GM19328 (cell line): ENCODE results near the gene CYP4X1.
"Not testable (repeated sequence)": the region's sequence is repeated elsewhere in the genome, so short reads cannot be mapped to it uniquely, and the experiment has no call there.

ENCODE experiments used
- ATAC-seq: cut with Tn5 transposase; IDR thresholded peaks from one replicate; pipeline ENCODE4 v1.9.1; 2021; ENCODE audit warnings: mild to moderate bottlenecking, moderate library complexity; ENCODE audit not compliant: unreplicated experiment

CYP4X1 gene, protein sequence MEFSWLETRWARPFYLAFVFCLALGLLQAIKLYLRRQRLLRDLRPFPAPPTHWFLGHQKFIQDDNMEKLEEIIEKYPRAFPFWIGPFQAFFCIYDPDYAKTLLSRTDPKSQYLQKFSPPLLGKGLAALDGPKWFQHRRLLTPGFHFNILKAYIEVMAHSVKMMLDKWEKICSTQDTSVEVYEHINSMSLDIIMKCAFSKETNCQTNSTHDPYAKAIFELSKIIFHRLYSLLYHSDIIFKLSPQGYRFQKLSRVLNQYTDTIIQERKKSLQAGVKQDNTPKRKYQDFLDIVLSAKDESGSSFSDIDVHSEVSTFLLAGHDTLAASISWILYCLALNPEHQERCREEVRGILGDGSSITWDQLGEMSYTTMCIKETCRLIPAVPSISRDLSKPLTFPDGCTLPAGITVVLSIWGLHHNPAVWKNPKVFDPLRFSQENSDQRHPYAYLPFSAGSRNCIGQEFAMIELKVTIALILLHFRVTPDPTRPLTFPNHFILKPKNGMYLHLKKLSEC

DNA sequence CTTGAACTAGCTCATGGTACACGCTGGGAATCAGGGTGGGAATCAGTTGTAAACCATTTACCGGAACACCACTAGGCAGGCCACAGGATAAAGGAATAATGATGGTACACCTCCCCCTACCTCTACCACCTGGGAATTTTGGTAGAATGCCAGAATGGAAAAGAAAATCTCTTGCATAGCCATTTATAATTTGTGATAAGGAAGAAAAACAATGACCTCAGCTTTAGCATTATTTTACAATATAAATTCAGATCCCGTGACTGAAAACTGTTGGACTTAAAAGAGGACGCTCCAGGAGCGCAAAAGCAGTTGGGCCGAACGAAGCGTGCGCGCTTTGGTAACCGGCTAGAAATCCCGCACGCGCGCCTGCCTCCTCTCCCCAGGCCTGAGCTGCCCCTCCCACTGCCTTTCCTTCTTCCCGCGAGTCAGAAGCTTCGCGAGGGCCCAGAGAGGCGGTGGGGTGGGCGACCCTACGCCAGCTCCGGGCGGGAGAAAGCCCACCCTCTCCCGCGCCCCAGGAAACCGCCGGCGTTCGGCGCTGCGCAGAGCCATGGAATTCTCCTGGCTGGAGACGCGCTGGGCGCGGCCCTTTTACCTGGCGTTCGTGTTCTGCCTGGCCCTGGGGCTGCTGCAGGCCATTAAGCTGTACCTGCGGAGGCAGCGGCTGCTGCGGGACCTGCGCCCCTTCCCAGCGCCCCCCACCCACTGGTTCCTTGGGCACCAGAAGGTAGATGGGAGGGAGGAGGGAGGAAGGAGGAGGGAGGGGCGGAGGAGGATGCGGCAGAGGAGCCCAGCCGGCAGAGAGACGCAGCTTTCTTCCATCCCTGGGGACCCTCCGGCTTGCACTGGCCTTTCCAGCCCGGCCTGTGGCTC, at the start of gene CYP4X1:
Gene CYP4X1 (plus strand): TSS at position 402 of the 873 bp plus-strand sequence. CDS start 149 bp downstream, at position 551.
- no peak for ATAC-seq

DNA sequence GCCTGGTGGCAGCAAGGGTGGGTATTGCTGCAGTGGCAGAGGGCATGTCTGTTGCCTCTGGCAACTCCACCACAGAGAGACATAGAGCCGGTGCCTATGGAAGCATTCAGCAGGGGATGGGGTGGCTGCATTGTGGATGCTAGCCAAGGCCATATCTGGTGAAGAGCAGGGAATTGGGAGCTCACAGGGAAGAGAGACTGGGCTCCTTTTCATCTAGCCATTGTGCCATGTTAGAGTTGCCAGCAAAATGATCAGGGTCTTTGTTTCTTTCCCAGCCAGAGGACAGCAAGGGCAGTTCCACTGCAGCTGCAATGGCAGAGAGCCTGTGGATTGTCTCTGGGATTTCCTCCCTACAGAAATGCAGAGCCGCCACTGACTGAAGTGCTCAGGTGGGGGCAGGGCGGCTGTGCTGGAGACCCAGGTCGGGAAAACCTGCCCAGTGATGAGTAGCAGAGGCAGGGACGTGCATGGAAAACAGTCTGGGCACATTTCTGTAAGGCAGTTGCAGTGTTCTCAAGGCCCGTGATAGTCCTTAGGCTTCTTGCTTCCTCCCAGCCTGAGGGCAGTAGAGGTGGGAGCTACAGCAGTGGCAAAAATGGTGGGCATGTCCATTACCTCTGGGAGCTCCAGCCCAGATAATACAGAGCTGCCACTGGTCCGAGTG, 40.2 kb upstream of the CYP4X1 start:
- ATAC-seq: no peak

DNA sequence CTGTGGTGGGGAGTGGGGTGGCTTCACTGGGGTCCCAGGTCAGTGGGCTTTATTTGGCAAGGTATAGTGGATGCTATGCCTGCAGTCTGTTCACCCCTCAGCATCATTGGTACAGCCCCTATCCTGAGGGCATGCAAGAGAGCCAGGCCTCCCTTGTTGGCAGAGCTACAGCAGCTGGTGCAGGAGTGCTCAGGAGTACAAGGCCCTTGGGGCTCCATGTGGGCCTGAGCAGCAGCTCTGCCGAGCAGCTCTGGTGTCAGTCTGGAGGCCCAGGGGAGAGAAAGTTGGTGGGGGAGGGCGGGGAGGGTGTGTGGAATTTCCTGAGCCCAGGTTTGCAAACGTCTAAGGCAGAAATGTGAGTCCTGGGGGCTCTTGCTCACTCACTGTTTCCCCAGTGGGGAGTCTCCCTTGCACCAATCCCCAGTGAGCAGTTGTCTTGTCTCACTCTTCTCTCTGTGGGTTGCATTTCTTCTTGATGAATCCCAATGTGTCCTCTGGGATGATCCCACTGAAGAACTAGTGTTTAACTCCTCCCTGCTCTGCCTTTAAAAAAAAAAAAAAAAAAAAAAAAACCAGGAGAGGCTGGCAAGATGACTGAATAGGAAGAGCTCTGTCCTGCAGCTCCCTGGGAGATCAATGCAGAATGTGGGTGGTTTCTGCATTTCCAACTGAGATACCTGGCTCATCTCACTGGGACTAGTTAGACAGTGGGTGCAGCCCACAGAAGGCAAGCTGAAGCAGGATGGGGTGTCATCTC, 39.5 kb upstream of the CYP4X1 start:
- ATAC-seq: no peak

DNA sequence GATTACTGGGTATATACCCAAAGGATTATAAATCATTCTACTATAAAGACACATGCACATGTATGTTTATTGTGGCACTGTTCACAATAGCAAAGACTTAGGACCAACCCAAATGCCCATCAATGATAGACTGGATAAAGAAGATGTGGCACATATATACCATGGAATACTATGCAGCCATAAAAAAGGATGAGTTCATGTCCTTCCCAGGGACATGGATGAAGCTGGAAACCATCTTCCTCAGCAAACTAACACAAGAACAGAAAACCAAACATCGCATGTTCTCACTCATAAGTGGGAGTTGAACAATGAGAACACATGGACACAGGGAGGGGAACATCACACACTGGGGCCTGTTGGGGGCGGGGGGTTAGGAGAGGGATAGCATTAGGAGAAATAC, 32.9 kb upstream of the CYP4X1 start:
- not testable (repeated sequence) for ATAC-seq

DNA sequence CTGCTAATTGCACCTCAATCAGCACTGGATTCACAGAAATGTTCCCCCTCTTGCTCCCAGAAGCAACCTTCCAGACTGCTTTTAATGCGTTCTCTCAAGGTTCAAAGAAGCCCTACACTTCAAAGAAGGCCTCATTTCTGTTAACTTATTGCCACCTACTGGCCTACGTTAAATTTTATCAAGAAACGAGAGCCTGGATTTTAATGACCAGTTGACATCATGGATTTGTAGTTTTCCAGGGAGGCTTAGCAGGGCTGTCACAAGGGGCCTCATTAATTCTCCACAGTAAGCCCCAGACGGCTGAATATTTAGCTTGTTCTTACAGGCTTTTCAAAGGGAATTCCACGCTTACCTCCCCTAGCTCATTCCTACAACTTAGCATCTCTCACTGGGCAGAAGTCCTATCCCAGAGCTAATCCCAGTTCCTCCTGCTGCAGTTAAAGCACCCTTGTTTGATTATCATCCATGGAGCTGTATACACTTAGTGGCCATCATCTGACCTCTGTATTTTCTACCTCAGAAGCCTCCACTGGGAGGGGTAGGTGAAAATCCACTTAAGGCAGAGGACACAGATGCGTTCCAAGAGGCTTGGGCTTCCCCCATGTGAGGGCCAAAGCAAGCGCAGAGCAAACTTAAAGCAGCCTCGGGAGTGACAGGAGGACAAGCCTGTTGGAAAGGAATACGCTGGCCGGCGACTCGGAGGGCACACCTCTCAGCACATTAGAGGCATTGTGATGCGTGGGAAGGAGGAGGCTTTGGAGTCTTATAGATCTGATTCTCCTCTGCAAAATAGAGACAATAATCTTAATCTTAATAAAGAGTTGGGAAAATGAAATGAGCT, 32.2 kb upstream of the CYP4X1 start:
- no peak for ATAC-seq

DNA sequence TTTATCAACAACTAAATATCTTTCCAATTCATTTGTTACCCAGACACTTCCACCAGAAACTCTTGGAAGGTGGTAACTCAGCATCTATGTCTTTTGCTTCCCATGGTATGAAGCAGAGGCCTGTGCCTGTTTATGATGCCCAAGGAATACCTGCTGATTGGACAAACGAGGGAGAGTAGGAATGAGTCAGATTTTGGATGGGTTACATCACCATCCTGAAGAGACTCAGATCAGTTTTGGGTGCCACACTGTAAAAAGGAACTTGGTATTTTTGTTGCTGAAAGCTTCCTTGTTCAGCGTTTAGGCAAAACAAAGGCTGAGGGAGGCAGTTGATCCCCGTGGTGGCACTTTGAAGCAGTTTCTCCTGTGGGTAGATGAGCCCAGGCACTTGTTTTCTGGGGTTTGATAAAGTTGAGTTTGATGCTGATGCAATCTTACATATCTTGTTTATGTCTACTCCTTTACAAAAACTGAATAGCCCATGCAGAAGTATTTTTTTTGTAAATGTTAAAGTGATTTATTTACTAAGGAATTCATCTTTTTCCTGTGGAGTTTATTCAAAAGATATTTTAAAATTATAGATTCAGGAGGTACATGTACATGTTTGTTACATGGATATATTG, 26.7 kb upstream of the CYP4X1 start:
- no peak for ATAC-seq

DNA sequence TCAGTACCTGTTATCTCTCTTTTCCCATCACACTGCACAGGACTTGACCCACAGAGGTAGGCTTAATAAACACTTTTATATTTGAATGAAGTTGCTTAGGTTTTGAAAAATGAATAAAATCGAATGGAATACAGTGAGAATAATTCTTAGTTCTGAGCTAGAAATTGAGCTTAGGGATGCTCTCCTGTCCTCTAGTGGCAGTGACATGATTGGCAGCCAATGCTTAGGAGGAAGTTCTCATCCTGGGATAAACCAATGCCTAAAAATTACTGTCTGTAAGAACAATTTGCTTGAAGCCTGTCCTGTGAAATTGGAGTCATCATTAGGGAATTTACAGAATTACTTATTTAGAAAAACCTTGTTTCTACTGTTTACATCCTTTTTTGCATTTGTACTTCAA, 21.3 kb upstream of the CYP4X1 start:
- ATAC-seq: no peak

DNA sequence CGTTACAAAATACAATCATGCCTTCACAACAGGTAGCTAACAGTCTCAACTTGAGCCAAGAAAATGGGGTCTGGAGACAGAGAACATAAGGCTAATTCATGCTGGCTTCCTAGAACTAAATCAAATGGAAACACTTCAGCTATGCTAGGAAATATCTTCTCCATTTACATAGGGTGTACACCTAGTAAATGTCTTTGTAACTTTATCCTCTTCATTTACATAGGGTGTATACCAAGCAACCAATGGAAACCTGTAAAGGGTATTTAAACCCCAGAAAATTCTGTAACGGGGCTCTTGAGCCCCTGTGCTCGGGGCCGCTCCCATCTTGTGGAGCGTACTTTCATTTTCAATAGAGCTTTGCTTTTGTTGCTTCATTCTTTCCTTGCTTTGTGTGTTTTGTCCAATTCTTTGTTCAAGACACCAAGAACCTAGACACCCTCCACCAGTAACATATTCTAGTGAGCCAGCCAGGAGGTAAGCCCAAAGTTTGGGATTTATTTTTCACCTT, 19.5 kb upstream of the CYP4X1 start:
- no peak for ATAC-seq

DNA sequence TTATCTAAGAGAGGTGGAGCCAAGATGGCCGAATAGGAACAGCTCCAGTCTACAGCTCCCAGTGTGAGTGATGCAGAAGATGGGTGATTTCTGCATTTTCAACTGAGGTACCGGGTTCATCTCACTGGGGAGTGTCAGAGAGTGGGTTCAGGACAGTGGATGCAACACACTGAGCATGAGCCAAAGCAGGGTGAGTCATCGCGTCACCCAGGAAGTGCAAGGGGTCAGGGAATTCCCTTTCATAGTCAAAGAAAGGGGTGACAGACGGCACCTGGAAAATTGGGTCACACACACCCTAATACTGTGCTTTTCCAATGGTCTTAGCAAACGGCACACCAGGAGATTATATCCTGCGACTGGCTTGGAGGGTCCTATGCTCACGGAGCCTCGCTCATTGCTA, 17.0 kb upstream of the CYP4X1 start:
- not testable (repeated sequence) for ATAC-seq

DNA sequence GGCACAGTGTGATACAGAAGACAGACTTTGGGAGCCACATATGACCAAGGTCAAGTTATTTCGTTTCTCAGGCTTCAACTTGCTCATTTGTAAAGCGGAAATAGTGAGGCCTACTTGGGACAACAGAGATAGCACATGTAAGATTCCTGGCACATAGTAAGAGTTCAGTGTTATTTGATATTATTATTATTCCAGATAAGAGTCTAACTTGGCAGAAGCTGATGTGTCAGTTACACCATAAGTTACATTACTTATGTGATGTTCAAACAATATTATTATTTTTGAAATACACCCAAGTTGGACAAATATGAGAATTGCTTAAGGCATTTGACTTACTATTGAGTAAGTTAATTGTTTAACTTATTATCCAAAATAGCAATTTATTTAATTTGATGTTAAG, 10.2 kb upstream of the CYP4X1 start:
- no peak for ATAC-seq

DNA sequence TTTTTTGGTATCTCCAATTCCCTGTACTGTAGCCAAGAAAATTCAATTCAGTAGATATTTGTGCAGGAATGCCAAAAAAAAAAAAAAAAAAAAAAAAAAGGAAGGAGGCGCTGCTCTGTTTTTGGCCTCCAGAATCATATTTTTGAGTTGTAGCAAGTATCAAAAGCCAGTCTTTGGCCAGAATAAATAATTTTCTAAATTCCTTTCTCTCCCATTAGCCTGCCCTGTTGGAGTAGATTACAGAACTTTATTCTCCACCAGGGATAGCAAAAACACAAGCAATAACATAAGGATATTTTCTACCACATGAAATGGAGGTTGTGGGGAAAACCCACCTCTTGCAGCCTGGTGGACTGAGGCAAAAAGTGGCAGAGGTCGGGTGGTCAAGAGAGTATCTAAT, 2.4 kb upstream of the CYP4X1 start:
- ATAC-seq: no peak

DNA sequence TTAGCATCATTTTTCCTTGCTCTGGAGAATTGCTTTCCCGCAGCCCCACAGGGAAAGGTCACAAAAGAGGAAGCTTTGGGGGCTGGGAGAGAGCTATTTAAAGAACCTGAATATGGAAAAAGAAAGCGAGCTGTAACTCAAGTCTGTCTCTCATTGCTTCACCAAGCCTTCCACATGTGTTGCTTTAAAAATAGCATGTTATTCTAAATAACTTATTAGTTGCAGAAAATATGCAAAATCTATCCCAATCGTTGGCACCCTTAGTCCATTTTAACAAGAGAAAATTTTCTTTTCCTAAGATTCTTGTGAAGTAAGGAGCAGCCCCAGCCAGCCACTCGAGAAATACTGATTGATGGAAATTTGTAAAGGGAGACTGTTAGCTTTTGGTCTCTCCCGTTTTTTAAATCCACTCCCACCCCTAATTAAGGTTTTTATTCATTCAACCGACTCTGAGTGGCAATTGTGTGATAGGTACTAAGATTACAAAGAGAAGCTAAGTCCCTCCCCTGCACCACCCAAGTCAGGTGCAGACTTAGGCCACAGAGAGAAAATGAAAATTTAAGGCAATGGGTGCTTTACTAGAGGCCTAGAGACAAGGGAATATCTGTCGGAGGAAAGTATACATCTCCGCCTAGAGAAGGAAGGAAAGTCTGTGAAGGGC, 802 bp downstream of the CYP4X1 start:
- no peak for ATAC-seq

DNA sequence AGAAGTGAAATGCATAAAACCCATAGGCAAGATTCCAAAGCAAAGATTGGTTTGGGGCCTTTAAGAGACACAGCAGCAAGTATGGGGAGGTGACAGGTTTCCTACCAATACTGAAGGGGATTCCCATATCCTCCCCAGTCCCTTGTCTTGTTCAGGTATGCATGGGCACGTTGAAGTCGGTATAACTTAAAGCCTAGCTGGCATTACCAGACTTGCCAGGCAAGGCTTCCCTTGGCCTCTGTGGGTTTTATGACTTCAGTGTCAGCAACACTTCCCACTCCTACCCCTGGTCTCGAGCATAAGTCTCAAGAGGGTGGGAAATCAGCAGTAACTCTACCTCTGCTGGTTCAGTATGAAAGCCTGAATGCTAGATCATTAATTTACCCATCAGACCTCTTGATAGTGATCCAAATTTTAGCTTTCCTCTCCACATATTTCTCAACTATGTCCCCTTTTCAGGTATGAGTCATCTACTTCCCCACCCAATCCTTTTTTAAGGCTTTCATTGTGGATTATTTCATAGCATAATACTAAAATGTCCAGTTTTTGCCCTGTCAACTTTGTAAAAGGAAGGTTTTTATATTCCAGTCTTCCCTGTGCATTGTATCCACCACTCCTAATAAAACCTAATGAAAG, 6.8 kb downstream of the CYP4X1 start:
- ATAC-seq: no peak

DNA sequence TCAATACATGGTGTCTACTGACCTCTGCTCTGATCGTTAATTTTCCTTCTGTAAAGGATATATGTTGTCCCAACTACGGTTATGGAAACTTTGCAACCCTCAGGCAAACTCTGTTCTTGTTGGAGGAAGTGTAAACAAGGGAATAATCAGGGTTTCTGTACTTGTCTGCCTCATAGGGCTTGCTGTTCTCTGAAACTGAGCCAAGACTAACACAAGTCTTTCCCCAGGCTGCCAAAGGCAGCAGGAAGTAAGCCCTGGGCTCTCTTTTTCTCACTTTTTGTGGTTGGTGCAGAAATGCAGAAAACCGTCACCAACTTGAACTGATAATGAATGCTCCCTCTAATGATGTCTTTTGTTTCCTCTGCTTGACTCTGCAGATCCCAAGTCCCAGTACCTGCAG, 7.6 kb downstream of the CYP4X1 start:
- no peak for ATAC-seq

DNA sequence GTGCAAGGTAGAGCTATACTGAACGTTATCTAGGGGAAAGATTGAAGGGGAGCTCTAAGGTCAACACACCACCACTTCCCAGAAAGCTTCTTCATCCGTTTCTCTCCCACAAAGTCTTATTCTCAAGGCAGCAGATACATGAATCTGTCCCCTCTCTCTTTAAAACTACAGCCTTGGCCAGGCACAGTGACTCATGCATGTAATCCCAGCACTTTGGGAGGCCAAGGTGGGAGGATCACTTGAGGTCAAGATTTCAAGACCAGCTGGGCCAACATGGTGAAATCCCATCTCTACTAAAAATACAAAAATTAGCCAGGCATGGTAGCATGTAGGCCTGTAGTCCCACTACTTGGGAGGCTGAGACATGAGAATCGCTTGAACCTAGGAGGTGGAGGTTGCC, 8.1 kb downstream of the CYP4X1 start:
- no peak for ATAC-seq

DNA sequence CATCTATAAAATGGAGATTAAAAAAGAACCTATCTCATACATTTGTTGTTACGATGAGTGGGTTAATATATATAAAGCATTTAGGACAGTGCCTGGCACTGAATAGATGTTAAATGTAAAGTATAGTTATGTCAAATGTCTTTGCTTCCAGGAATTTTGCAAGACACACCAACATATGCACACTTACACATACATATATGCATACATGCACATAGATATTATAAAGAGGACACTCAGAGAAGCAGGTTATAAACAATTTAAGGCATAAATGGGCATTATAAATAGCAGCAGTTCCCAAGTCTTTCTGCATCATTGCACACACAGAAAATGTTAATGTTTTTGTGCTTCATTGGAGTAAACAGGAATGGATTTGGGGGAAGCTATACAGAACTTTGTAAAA, 13.3 kb downstream of the CYP4X1 start:
- ATAC-seq: no peak

DNA sequence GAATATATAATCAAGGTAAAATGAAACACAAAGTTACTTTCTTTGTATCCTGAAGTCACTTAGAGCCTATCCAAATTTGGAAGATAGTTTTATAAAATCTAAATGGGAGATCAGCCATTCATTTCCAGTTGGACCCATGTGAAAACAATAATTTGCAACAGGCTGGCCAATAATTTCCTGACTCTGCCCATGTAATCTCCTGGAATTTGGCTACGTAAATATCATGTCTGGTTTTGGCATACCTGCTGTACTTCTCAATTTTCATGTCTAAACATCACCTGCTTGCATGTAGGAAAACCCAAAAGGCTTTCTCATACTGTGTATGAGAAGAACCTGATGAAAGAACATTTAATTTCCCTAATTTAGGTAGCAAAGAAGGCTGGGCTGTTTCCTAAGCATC, 35.9 kb downstream of the CYP4X1 start:
- no peak for ATAC-seq

DNA sequence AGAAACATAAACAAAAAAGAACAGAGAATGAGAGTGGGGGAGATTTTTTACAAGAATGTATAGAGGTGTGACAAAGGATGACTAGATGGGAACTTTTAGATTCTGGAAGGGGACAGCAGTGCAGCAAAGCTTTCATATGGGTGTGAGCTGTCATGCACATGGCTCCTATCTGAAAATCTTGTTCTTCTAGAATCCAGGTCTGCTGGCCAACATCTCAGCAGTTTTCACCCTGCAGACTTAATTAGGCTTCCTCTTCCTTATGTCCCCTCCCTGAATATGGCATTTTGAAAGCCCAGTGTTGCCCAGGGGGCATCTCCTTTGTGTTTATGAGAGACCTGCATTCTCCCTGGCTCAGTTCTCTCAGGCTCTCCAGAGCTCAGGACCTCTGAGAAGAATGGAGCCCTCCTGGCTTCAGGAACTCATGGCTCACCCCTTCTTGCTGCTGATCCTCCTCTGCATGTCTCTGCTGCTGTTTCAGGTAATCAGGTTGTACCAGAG, 43.7 kb downstream of the CYP4X1 start, which contains the start of gene CYP4Z1:
Gene CYP4Z1 (plus strand): TSS at position 135 of the 498 bp plus-strand sequence. CDS start 260 bp downstream, at position 395.
- ATAC-seq: no peak
